GM21723 (cell line): ENCODE measurements around the gene CDH4.

ENCODE experiments used
- ATAC-seq: cut with Tn5 transposase; IDR thresholded peaks from one replicate; pipeline ENCODE4 v1.9.1; 2021; ENCODE audit warnings: mild to moderate bottlenecking, moderate library complexity; ENCODE audit not compliant: unreplicated experiment

The CDH4 gene

GRCh38 chr20:61524951-61525666 lies 273.0 kb downstream of the CDH4 start:
- ATAC-seq, result no peak

- ATAC-seq, result no peak
These were observed 273.8 kb downstream of the CDH4 start for GRCh38 chr20:61525781-61526431.

GRCh38 chr20:61526907-61527306 lies 274.8 kb downstream of the CDH4 start:
- no peak for ATAC-seq

- ATAC-seq, result no peak
These were observed 275.6 kb downstream of the CDH4 start for GRCh38 chr20:61527626-61528025.

GRCh38 chr20:61528591-61528990 lies 276.5 kb downstream of the CDH4 start:
- no peak for ATAC-seq

- no peak for ATAC-seq
These were observed 277.3 kb downstream of the CDH4 start for GRCh38 chr20:61529354-61529753.

- no peak for ATAC-seq
These were observed 279.7 kb downstream of the CDH4 start for GRCh38 chr20:61531553-61532345.

GRCh38 chr20:61532736-61533135 lies 280.7 kb downstream of the CDH4 start:
- no peak for ATAC-seq

GRCh38 chr20:61533231-61533631 lies 281.2 kb downstream of the CDH4 start:
- ATAC-seq, result no peak

- ATAC-seq, result no peak
These were observed 282.3 kb downstream of the CDH4 start for GRCh38 chr20:61534346-61534745.

GRCh38 chr20:61535091-61535490 lies 283.0 kb downstream of the CDH4 start:
- no peak for ATAC-seq

- ATAC-seq, result no peak
These were observed 283.5 kb downstream of the CDH4 start for GRCh38 chr20:61535536-61535935.

GRCh38 chr20:61535956-61536355 lies 283.9 kb downstream of the CDH4 start:
- ATAC-seq, result no peak

GRCh38 chr20:61536671-61537070 lies 284.6 kb downstream of the CDH4 start:
- ATAC-seq, result no peak

GRCh38 chr20:61537239-61538182 lies 285.4 kb downstream of the CDH4 start:
- ATAC-seq, result no peak

- no peak for ATAC-seq
These were observed 286.3 kb downstream of the CDH4 start for GRCh38 chr20:61538183-61538942.

GRCh38 chr20:61538943-61539265 lies 286.8 kb downstream of the CDH4 start:
- no peak for ATAC-seq

GRCh38 chr20:61539706-61540360 lies 287.8 kb downstream of the CDH4 start:
- no peak for ATAC-seq

GRCh38 chr20:61541537-61541936 lies 289.5 kb downstream of the CDH4 start:
- ATAC-seq, result no peak

- ATAC-seq, result no peak
These were observed 291.0 kb downstream of the CDH4 start for GRCh38 chr20:61543086-61543485.
